NB4 (cell line): ENCODE measurements around the gene GIMD1.

ENCODE experiments used
- POLR2A ChIP-seq: IDR thresholded peaks from 2 replicates; pipeline ENCODE4 v1.6.1; 2011; ENCODE audit warnings: mild to moderate bottlenecking; ENCODE audit not compliant: insufficient read length; ENCODE audit errors: extremely low read depth
- TF ChIP-seq, protein P1 (sequence below): IDR thresholded peaks from one replicate; pipeline ENCODE4 v1.5.1; 2012; ENCODE audit warnings: low read depth, low read length
- TF ChIP-seq, protein P2 (sequence below): IDR thresholded peaks from 2 replicates; pipeline ENCODE4 v1.6.1; 2011; ENCODE audit warnings: low read depth, low read length

DNA sequence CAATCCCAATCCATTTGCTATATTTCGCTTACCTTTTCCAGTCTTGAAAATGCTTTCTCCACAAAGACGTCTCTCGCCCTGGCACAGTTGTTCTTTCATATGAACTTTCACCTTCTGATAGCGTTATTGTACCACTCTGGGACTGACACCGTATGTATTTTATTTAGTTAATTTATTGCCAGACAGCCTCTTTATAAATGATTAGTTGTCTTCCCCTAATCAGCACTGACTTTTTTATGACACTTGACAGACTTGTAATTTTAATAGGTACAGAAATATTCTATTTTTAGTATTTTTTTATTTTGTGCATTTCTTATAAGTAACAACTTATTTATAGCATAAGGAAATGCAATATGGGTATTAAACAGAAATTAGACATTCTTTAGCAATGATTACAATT lies at the start of gene GIMD1:
- TF ChIP-seq, protein P1, sequence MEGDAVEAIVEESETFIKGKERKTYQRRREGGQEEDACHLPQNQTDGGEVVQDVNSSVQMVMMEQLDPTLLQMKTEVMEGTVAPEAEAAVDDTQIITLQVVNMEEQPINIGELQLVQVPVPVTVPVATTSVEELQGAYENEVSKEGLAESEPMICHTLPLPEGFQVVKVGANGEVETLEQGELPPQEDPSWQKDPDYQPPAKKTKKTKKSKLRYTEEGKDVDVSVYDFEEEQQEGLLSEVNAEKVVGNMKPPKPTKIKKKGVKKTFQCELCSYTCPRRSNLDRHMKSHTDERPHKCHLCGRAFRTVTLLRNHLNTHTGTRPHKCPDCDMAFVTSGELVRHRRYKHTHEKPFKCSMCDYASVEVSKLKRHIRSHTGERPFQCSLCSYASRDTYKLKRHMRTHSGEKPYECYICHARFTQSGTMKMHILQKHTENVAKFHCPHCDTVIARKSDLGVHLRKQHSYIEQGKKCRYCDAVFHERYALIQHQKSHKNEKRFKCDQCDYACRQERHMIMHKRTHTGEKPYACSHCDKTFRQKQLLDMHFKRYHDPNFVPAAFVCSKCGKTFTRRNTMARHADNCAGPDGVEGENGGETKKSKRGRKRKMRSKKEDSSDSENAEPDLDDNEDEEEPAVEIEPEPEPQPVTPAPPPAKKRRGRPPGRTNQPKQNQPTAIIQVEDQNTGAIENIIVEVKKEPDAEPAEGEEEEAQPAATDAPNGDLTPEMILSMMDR, result no peak
- TF ChIP-seq, protein P2, sequence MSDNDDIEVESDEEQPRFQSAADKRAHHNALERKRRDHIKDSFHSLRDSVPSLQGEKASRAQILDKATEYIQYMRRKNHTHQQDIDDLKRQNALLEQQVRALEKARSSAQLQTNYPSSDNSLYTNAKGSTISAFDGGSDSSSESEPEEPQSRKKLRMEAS, result no peak
- no peak for TF ChIP-seq POLR2A
